ENCODE measurements around the gene CARS1.

CARS1 gene

GRCh38 chr11:2990617-2991451 lies 66.4 kb downstream of the CARS1 start:
- TF ChIP-seq EZH2phosphoT487 (IDR thresholded peaks at IDR 0.05; ENCODE audit: borderline replicate concordance) (no peak), CTCF (conservative IDR thresholded peaks at IDR 0.05; ENCODE audit: low read length) (no peak)
- Histone ChIP-seq H3K4me3 (ENCODE audit: low read length, poor library complexity, severe bottlenecking) (peak overlapping the region; percentile 99), H3K9me2 (replicated peaks; ENCODE audit: low read depth, low read length) (no peaks in the 10 kb centered on the region), H3K36me3 (ENCODE audit: insufficient read depth, low read length) (no peaks in the 10 kb centered on the region), H3K4me1 (ENCODE audit: insufficient read depth, low read length, poor library complexity, severe bottlenecking) (peaks cover 28% of the 10 kb centered on the region), H3F3A (ENCODE audit: low read depth) (peaks cover 4% of the 10 kb centered on the region; the same call in 1 of the 2 replicates), H2AFZ (ENCODE audit: low read length) (no peak overlapping the region), H3K79me2 (ENCODE audit: insufficient read depth, low read length) (peaks cover 61% of the 10 kb centered on the region), H3K9me3 (ENCODE audit: insufficient read depth, low read depth, low read length) (no peaks in the 10 kb centered on the region), H3K27me3 (ENCODE audit: insufficient read depth, low read length, poor library complexity, severe bottlenecking) (no peaks in the 10 kb centered on the region), H3K4me2 (ENCODE audit: low read depth, low read length, poor library complexity, severe bottlenecking) (peak overlapping the region; percentile 81), H3K9ac (ENCODE audit: low read depth, low read length, poor library complexity, severe bottlenecking) (peak overlapping the region; percentile 98), H4K20me1 (ENCODE audit: insufficient read depth, low read length, poor library complexity, severe bottlenecking) (peaks cover 58% of the 10 kb centered on the region)

DNA sequence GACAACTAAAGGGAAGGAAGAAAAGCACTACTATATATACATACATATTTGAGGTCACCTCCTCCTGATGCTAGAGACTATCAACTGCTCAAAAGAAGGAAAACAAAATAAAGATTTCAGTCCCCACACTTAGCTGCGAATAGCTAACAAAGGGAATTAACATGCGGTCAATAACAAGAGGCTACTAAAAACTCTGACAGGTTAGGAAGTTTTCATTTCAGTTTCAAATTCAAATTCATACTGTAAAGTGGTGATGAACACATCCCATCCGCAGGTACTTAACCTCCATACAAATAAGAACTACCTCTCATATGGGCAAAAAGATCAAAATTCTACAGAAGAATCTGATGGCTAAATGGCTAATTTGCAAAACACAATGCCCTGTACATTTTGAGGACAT lies 67.7 kb downstream of the CARS1 start:
- H3K9me3 ChIP-seq (ENCODE audit: insufficient read depth, low read depth, low read length) = no peaks in the 10 kb centered on the region
- peaks cover 34% of the 10 kb centered on the region for H3K4me1 ChIP-seq (ENCODE audit: insufficient read depth, low read length, poor library complexity, severe bottlenecking)
- peaks cover 74% of the 10 kb centered on the region for H3K79me2 ChIP-seq (ENCODE audit: insufficient read depth, low read length)
- peak overlapping the region; percentile 99 for H3K4me3 ChIP-seq (ENCODE audit: low read length, poor library complexity, severe bottlenecking)
- H3K27me3 ChIP-seq (ENCODE audit: insufficient read depth, low read length, poor library complexity, severe bottlenecking) = no peaks in the 10 kb centered on the region
- peaks cover 7% of the 10 kb centered on the region; the same call in 1 of the 2 replicates for H3K36me3 ChIP-seq (ENCODE audit: insufficient read depth, low read length)
- H3K4me2 ChIP-seq (ENCODE audit: low read depth, low read length, poor library complexity, severe bottlenecking) = peak overlapping the region; percentile 81
- H2AFZ ChIP-seq (ENCODE audit: low read length) = no peak overlapping the region
- peaks cover 71% of the 10 kb centered on the region for H4K20me1 ChIP-seq (ENCODE audit: insufficient read depth, low read length, poor library complexity, severe bottlenecking)
- no peak for TF ChIP-seq EZH2phosphoT487 (IDR thresholded peaks at IDR 0.05; ENCODE audit: borderline replicate concordance)
- no peak for TF ChIP-seq CTCF (conservative IDR thresholded peaks at IDR 0.05; ENCODE audit: low read length)
- H3F3A ChIP-seq (ENCODE audit: low read depth) = peaks cover 4% of the 10 kb centered on the region; the same call in 1 of the 2 replicates
- peak overlapping the region; percentile 98 for H3K9ac ChIP-seq (ENCODE audit: low read depth, low read length, poor library complexity, severe bottlenecking)
- H3K9me2 ChIP-seq (replicated peaks; ENCODE audit: low read depth, low read length) = no peaks in the 10 kb centered on the region

DNA sequence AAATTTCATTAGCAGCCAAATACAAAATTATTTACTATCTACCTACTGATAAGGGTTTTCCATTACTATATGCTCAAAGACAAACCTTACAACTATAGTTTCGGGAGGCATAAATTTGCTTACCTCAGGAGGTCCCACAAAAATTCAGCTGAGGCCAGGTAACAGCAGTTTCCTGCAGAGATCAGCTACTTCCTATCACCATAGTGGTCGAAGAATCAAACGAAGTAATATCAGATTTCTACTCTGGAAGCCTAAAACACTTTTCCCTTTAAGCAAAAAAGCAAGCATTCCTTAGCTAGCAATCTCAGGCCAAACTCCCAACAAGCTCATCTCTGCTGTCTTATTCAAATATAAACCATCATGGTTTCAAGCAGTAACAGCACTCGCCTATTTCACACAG lies 68.2 kb downstream of the CARS1 start:
- Histone ChIP-seq H3K4me1 (ENCODE audit: insufficient read depth, low read length, poor library complexity, severe bottlenecking) (peaks cover 34% of the 10 kb centered on the region), H3K36me3 (ENCODE audit: insufficient read depth, low read length) (peaks cover 8% of the 10 kb centered on the region; the same call in 1 of the 2 replicates), H2AFZ (ENCODE audit: low read length) (no peak overlapping the region), H3K9ac (ENCODE audit: low read depth, low read length, poor library complexity, severe bottlenecking) (peak overlapping the region; percentile 98), H3K4me2 (ENCODE audit: low read depth, low read length, poor library complexity, severe bottlenecking) (peak overlapping the region; percentile 81), H3F3A (ENCODE audit: low read depth) (peaks cover 4% of the 10 kb centered on the region; the same call in 1 of the 2 replicates), H4K20me1 (ENCODE audit: insufficient read depth, low read length, poor library complexity, severe bottlenecking) (peaks cover 77% of the 10 kb centered on the region), H3K79me2 (ENCODE audit: insufficient read depth, low read length) (peaks cover 79% of the 10 kb centered on the region), H3K27me3 (ENCODE audit: insufficient read depth, low read length, poor library complexity, severe bottlenecking) (no peaks in the 10 kb centered on the region), H3K9me3 (ENCODE audit: insufficient read depth, low read depth, low read length) (no peaks in the 10 kb centered on the region), H3K9me2 (replicated peaks; ENCODE audit: low read depth, low read length) (no peaks in the 10 kb centered on the region), H3K4me3 (ENCODE audit: low read length, poor library complexity, severe bottlenecking) (peak overlapping the region; percentile 99)
- TF ChIP-seq EZH2phosphoT487 (IDR thresholded peaks at IDR 0.05; ENCODE audit: borderline replicate concordance) (no peak), CTCF (conservative IDR thresholded peaks at IDR 0.05; ENCODE audit: low read length) (no peak)
